Measurements from ENCODE around the gene PKNOX2.

Gene PKNOX2

GRCh38 chr11:125289419-125290098 lies 125.0 kb downstream of the PKNOX2 start:
- no peak for DNase-seq

- no peak for DNase-seq
Measured at GRCh38 chr11:125290263-125290662, 125.7 kb downstream of the PKNOX2 start.

GRCh38 chr11:125292100-125292499 lies 127.5 kb downstream of the PKNOX2 start:
- DNase-seq: no peak

GRCh38 chr11:125293596-125293995 lies 129.0 kb downstream of the PKNOX2 start:
- no peak for DNase-seq

- no peak for DNase-seq
Measured at GRCh38 chr11:125295931-125296330, 131.4 kb downstream of the PKNOX2 start.

GRCh38 chr11:125297346-125297915 lies 132.9 kb downstream of the PKNOX2 start:
- DNase-seq: no peak

GRCh38 chr11:125299061-125299615 lies 134.6 kb downstream of the PKNOX2 start:
- no peak for DNase-seq

GRCh38 chr11:125299821-125300220 lies 135.3 kb downstream of the PKNOX2 start:
- no peak for DNase-seq

GRCh38 chr11:125300791-125301218 lies 136.3 kb downstream of the PKNOX2 start:
- no peak for DNase-seq

- DNase-seq: no peak
Measured at GRCh38 chr11:125301346-125301745, 136.8 kb downstream of the PKNOX2 start.

- no peak for DNase-seq
Measured at GRCh38 chr11:125303186-125303585, 138.6 kb downstream of the PKNOX2 start.

- DNase-seq: no peak
Measured at GRCh38 chr11:125303694-125304093, 139.1 kb downstream of the PKNOX2 start.

- no peak for DNase-seq
Measured at GRCh38 chr11:125304136-125304535, 139.6 kb downstream of the PKNOX2 start.

GRCh38 chr11:125304876-125305275 lies 140.3 kb downstream of the PKNOX2 start:
- no peak for DNase-seq

GRCh38 chr11:125305345-125305744 lies 140.8 kb downstream of the PKNOX2 start:
- DNase-seq: no peak

GRCh38 chr11:125306476-125306875 lies 141.9 kb downstream of the PKNOX2 start:
- no peak for DNase-seq

GRCh38 chr11:125308246-125308645 lies 143.7 kb downstream of the PKNOX2 start:
- no peak for DNase-seq

GRCh38 chr11:125312391-125312790 lies 147.8 kb downstream of the PKNOX2 start:
- DNase-seq: no peak

- DNase-seq: no peak
Measured at GRCh38 chr11:125312812-125313211, 148.3 kb downstream of the PKNOX2 start.

- DNase-seq: no peak
Measured at GRCh38 chr11:125313271-125314219, 149.0 kb downstream of the PKNOX2 start.

- DNase-seq: no peak
Measured at GRCh38 chr11:125314276-125315078, 149.9 kb downstream of the PKNOX2 start.

- DNase-seq: no peak
Measured at GRCh38 chr11:125315079-125315740, 150.7 kb downstream of the PKNOX2 start.
